Smooth muscle cell (in vitro differentiated cells): ENCODE data around the gene RANBP10. TPM values are rescaled to one million over a fixed set of nuclear protein-coding genes. Genes with fewer than 3 reads are reported as not detected.
A peak's percentile ranks its signal among the peaks of the same experiment; 100 is the strongest.

Experiments used
- DNase-seq: peaks from one replicate; lab custom pipeline; 2025; ENCODE audit not compliant: unreplicated experiment; lab: John Stamatoyannopoulos, UW
- H2AFZ ChIP-seq: fragments of 200-600 bp; sonication (generic); 2 replicates; pipeline ENCODE4 v1.6.0; 2016; ENCODE audit warnings: antibody characterized with exemption, low read depth, mild to moderate bottlenecking
- H3F3A ChIP-seq: fragments of 200-600 bp; sonication (generic); 2 replicates; pipeline ENCODE4 v1.6.0; 2017; ENCODE audit warnings: antibody characterized with exemption, low read depth
- H3K27ac ChIP-seq: fragments of 200-600 bp; sonication (generic); 2 replicates; pipeline ENCODE4 v1.5.1; 2016; ENCODE audit warnings: low read depth, mild to moderate bottlenecking
- H3K27me3 ChIP-seq: fragments of 200-600 bp; sonication (generic); 2 replicates; pipeline ENCODE4 v1.6.1; 2016; ENCODE audit warnings: low read depth, mild to moderate bottlenecking
- H3K36me3 ChIP-seq: fragments of 200-600 bp; sonication (generic); 2 replicates; pipeline ENCODE4 v1.5.1; 2016; ENCODE audit warnings: low read depth
- H3K4me1 ChIP-seq: fragments of 200-600 bp; sonication (generic); 2 replicates; pipeline ENCODE4 v1.5.1; 2016; ENCODE audit warnings: low read depth
- H3K4me2 ChIP-seq: fragments of 200-600 bp; sonication (generic); 2 replicates; pipeline ENCODE4 v1.6.0; 2016; ENCODE audit warnings: mild to moderate bottlenecking
- H3K4me3 ChIP-seq: fragments of 200-600 bp; sonication (generic); 2 replicates; pipeline ENCODE4 v1.5.1; 2016; ENCODE audit warnings: mild to moderate bottlenecking
- H3K79me2 ChIP-seq: fragments of 200-600 bp; sonication (generic); 2 replicates; pipeline ENCODE4 v1.6.0; 2016; ENCODE audit warnings: low read depth, mild to moderate bottlenecking
- H3K9ac ChIP-seq: fragments of 200-600 bp; sonication (generic); 2 replicates; pipeline ENCODE4 v1.6.0; 2016; ENCODE audit warnings: low read depth
- H3K9me3 ChIP-seq: fragments of 200-600 bp; sonication (generic); replicated peaks from 2 replicates; pipeline ENCODE4 v1.5.1; 2016; ENCODE audit warnings: low read depth
- H4K20me1 ChIP-seq: fragments of 200-600 bp; sonication (generic); 2 replicates; pipeline ENCODE4 v1.6.0; 2016; ENCODE audit warnings: low read depth
- CTCF ChIP-seq: fragments of 200-600 bp; sonication (generic); IDR thresholded peaks from 2 replicates; pipeline ENCODE4 v1.5.1; 2017; ENCODE audit warnings: borderline replicate concordance, mild to moderate bottlenecking, antibody characterized with exemption; ENCODE audit not compliant: insufficient read depth, poor library complexity, severe bottlenecking
- WGBS: methylation state at CpG from one replicate; pipeline ENCODE4 v1.1.7; 2016; ENCODE audit warnings: low lambda C conversion rate; 5-methylcytosine and 5-hydroxymethylcytosine counted together
- polyA plus RNA-seq: library from polyadenylated mRNA; unstranded; fragments of >200 nt; fragmentation: Nextera tagmentation; extraction: Ambion mirVana; gene quantifications from 2 replicates; pipeline ENCODE4 v1.2.1, GENCODE V29; 2016
- total RNA-seq: library from RNA; depleted of rRNA; stranded (reverse); fragments of >200 nt; gene quantifications from 2 replicates; pipeline ENCODE4 v1.2.3, GENCODE V29; 2014

RANBP10 gene
- total RNA-seq, result 4.6 and 9.8 TPM in 2 replicates
- 5.9 and 6.6 TPM in 2 replicates for polyA plus RNA-seq

- no peaks in the 10 kb centered on the region for H3K36me3 ChIP-seq
- TF ChIP-seq CTCF, result no peak
- no peaks in the 10 kb centered on the region for H3K9me3 ChIP-seq
- peaks cover 6% of the 10 kb centered on the region for H3K4me1 ChIP-seq
- peaks cover 43% of the 10 kb centered on the region for H3K79me2 ChIP-seq
- peak within 1 kb of the TSS; percentile 93 for H2AFZ ChIP-seq
- peak within 1 kb of the TSS; percentile 56 for H3K27ac ChIP-seq
- peak within 1 kb of the TSS; percentile 94 for H3K9ac ChIP-seq
- peaks cover 25% of the 10 kb centered on the region for H4K20me1 ChIP-seq
- H3K27me3 ChIP-seq, result no peaks in the 10 kb centered on the region
- H3K4me3 ChIP-seq, result peak within 1 kb of the TSS; percentile 99
- peak; percentile 98 for DNase-seq
- peak within 1 kb of the TSS; percentile 98 for H3K4me2 ChIP-seq
- WGBS, result 2% methylated on average over 44 of the region's 54 CpGs
- no peaks in the 10 kb centered on the region for H3F3A ChIP-seq
These were observed at the start of gene RANBP10, which contains the start of gene TSNAXIP1 for GRCh38 chr16:67806428-67807147. TSS of gene RANBP10 (minus strand) at chr16:67806560. CDS start at chr16:67806536, 24 bp downstream. TSS of gene TSNAXIP1 (plus strand) at chr16:67806889. CDS start at chr16:67807150, 261 bp downstream.

GRCh38 chr16:67855789-67856188 is 49.4 kb upstream of the RANBP10 start:
- H3K9me3 ChIP-seq, result no peaks in the 10 kb centered on the region
- no peak for TF ChIP-seq CTCF
- no peaks in the 10 kb centered on the region for H3K27me3 ChIP-seq
- H3K4me1 ChIP-seq, result no peaks in the 10 kb centered on the region
- H3F3A ChIP-seq, result no peaks in the 10 kb centered on the region
- peaks cover 99% of the 10 kb centered on the region for H4K20me1 ChIP-seq
- H3K79me2 ChIP-seq, result peaks cover 98% of the 10 kb centered on the region
- H3K27ac ChIP-seq, result peak overlapping the region; percentile 99
- no peak overlapping the region for H2AFZ ChIP-seq
- no peak for DNase-seq
- no peaks in the 10 kb centered on the region for H3K36me3 ChIP-seq
- peak overlapping the region; percentile 43 for H3K9ac ChIP-seq
- WGBS, result 92% methylated on average over 9 of the region's 10 CpGs
- H3K4me3 ChIP-seq, result no peak overlapping the region
- H3K4me2 ChIP-seq, result no peak overlapping the region

- H3K79me2 ChIP-seq, result peaks cover 98% of the 10 kb centered on the region
- no peak overlapping the region for H3K4me2 ChIP-seq
- no peaks in the 10 kb centered on the region for H3K4me1 ChIP-seq
- H4K20me1 ChIP-seq, result peaks cover 98% of the 10 kb centered on the region
- no peak for TF ChIP-seq CTCF
- no peak overlapping the region for H2AFZ ChIP-seq
- DNase-seq, result no peak
- H3K27ac ChIP-seq, result no peak overlapping the region
- H3K36me3 ChIP-seq, result no peaks in the 10 kb centered on the region
- H3K9ac ChIP-seq, result no peak overlapping the region
- H3K4me3 ChIP-seq, result no peak overlapping the region
- no peaks in the 10 kb centered on the region for H3F3A ChIP-seq
- 100% methylated on average over 3 of the region's 3 CpGs for WGBS
- H3K27me3 ChIP-seq, result no peaks in the 10 kb centered on the region
- H3K9me3 ChIP-seq, result no peaks in the 10 kb centered on the region
These were observed 47.3 kb upstream of the RANBP10 start for GRCh38 chr16:67853670-67854069.
